GM12875 (cell line): ENCODE data around the gene DNAJC25.
"Not testable (repeated sequence)": the region's sequence is repeated elsewhere in the genome, so short reads cannot be mapped to it uniquely, and the experiment has no call there.

Source experiments
- H3K4me3 ChIP-seq: one replicate; pipeline ENCODE4 v1.5.1; 2011; ENCODE audit warnings: low read depth, low read length, control low read depth
- CTCF ChIP-seq: IDR thresholded peaks from 2 replicates; pipeline ENCODE4 v1.5.1; 2011; ENCODE audit warnings: low read depth, mild to moderate bottlenecking, control low read depth, inconsistent platforms, low read length, moderate library complexity, borderline replicate concordance; ENCODE audit not compliant: insufficient read depth

The DNAJC25 gene

GRCh38 chr9:111663301-111663823 is 32.2 kb downstream of the DNAJC25 start:
- TF ChIP-seq CTCF = no peak
- H3K4me3 ChIP-seq = no peak overlapping the region

- TF ChIP-seq CTCF = no peak
- no peak overlapping the region for H3K4me3 ChIP-seq
These were observed 37.0 kb downstream of the DNAJC25 start for GRCh38 chr9:111668026-111668573.

- not testable (repeated sequence) for H3K4me3 ChIP-seq
These were observed 37.5 kb downstream of the DNAJC25 start for GRCh38 chr9:111668601-111669000.

GRCh38 chr9:111674319-111674718 is 43.2 kb downstream of the DNAJC25 start:
- no peak for TF ChIP-seq CTCF
- H3K4me3 ChIP-seq = no peak overlapping the region

- H3K4me3 ChIP-seq = no peak overlapping the region
- TF ChIP-seq CTCF = no peak
These were observed 45.0 kb downstream of the DNAJC25 start for GRCh38 chr9:111676116-111676515.

- no peak overlapping the region for H3K4me3 ChIP-seq
- no peak for TF ChIP-seq CTCF
These were observed 47.2 kb downstream of the DNAJC25 start for GRCh38 chr9:111678293-111678692.

GRCh38 chr9:111679199-111679598 is 48.1 kb downstream of the DNAJC25 start:
- H3K4me3 ChIP-seq = no peak overlapping the region

More at GRCh38 chr9:111679199-111679598, 48.1 kb downstream of the DNAJC25 start:
- no peak for TF ChIP-seq CTCF
